ENCODE measurements around the gene EGLN3.
"Not testable (repeated sequence)": the region's sequence is repeated elsewhere in the genome, so short reads cannot be mapped to it uniquely, and the experiment has no call there.

EGLN3 gene

GRCh38 chr14:33934043-33934750, 16.7 kb downstream of the EGLN3 start:
- no peak for DNase-seq

- DNase-seq, result no peak
Observed at GRCh38 chr14:33933386-33933933, 17.4 kb downstream of the EGLN3 start.

DNA sequence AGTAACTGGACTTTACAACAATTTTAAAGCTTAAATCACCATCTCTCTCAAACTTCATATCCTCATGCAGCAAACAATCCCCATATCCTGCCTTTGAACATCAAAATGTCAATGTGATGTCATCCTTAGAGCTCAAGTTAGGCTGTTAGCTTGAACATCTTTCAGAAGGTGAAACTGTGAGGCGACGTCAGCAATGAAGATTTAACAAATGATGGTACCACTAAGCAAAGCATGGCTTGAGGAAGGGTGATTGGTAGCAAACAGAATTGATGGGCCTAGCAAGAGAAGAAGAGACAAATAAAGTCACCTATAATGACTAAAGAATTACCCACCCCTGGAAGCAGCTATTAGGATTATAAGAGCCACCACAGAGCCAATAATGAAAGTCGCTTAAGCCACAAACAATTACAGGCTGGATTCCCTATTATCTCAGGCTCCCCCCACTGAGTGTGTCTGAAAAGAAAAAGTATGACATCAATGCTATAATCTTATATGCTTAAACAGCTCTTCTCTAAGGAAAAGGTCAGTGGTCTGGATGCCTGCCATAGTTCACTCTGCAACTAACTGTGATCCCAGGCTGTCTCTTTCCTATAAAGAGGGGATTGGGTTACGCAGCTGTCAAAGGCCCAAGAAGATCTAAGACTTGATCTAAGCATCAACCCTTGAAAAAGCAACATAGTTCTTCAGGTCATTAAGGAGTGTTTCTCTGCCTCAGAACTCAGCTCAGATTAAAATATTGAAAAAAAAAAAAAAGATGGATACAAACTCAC, 18.1 kb downstream of the EGLN3 start:
- DNase-seq, result no peak

GRCh38 chr14:33932033-33932432, 18.8 kb downstream of the EGLN3 start:
- no peak for DNase-seq

- no peak for DNase-seq
Observed at GRCh38 chr14:33931461-33931860, 19.4 kb downstream of the EGLN3 start.

GRCh38 chr14:33930439-33930838, 20.4 kb downstream of the EGLN3 start:
- DNase-seq, result no peak

DNA sequence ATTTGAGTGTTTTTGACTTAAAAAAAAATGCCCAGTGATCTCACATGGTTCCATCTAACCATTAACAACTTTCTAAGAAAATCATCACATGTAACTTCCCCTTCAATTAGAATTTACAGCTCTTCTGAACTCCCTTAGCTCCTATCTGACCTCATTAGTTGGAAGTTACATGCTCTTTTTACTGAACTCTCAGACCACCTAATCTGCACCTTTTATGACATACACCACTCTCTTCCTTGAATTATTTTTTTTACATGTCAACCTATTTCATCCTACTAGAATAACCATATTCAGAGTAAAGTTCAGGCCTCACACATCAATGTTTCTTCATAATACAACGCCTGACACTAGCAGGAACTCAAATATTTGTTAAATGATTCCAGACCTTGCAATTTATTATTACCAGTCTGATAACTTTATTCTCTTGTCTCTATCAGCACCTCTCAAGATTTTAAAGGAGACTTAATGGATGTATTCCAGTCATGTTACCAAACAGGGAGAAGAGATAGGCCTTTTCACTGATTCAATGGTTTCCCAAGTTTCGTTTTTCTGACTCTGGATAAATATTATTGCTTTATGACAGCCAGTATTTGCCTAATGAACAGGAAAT, 21.0 kb downstream of the EGLN3 start:
- DNase-seq, result no peak

DNA sequence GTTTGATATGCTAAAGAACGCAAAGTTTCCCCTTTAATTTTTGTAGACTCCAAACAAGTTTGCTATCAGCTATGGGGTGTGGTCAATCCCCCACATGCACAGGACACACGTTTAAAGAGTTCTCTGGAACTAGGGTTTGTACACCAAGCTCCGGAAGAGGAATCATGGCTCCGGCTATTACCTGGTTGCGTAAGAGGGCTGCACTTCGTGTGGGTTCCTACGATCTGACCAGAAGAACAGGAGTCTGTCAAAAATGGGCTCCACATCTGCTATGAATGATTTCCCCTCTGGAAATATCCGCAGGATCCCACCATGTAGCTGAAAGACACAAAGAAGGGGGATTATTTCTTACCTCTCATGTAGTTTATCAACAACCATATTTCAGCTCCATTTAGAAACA, 22.0 kb downstream of the EGLN3 start:
- no peak for DNase-seq

DNA sequence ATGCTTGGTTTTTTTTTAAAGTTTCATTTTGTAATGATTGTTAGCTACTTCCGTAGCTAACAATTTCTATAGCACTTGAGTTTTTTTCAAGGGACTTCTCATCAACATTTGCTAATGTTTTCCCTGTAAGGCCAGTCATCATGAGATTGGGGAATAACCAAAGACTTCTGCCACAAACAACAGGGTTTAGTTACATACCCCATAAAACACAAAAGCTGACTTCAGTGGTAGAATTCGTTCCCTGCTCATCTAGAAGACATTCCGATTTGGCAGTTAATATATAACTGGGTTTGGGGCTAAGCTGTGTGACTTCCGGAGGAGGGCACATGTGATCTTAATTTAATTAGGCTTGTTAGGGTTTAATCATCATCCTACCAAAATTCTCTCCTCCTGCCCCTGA, 22.9 kb downstream of the EGLN3 start:
- DNase-seq, result no peak

DNA sequence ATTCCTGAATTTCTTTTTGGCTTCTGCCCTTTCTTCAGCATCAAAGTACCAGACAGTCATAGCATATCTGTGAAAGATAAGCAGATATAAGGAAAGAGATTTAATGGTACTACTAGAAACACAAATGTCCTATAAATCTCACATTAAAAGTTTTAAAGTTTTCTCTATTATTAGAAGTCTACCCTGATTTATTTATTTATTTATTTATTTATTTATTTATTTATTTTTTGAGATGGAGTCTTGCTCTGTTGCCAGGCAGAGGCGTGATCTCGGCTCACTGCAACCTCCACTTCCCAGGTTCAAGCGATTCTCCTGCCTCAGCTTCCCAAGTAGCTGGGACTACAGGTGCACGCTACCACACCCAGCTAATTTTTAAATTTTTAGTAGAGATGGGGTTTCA, 23.9 kb downstream of the EGLN3 start:
- DNase-seq, result not testable (repeated sequence)

- DNase-seq, result no peak
Observed at GRCh38 chr14:33925946-33926345, 24.9 kb downstream of the EGLN3 start.

DNA sequence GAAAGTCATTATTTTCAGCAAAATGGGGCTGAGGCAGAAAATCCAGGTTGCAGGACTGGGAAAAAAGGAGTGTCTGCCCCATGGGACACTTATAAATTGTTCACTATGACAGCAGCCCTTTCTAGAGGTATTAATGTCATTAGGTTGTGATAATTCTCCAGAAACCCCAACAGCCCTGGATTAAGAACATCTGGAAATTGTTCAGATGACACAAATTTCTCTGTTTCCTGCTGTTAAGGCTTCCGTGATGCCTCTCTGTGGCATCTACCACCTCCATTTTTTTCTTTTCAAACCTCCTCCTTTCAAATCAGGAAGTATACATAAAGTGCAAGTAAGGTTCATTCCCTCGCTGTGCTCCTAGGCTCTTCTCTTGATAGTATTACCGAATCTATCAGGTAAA, 25.6 kb downstream of the EGLN3 start:
- no peak for DNase-seq

- no peak for DNase-seq
Observed at GRCh38 chr14:33924566-33925100, 26.2 kb downstream of the EGLN3 start.

DNA sequence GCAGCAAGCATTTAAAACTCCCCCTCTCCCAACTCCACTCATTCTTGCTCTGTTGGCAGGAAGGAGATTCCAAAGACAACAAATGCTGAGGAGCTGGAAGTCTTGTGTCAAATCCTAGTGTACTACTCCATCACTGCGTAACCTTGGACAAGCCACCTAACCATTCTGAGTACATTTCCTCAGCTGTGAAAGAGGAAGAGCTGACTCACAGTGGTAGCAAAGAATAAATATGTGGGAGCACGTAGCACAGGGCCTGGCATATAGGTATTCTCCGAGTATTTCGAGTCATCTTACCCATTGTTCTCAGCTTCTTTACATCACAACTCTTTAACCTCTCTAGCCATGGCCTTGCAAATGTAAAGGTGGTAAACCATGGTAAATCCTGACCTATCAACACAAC, 28.7 kb downstream of the EGLN3 start:
- no peak for DNase-seq

GRCh38 chr14:33918256-33918655, 32.6 kb downstream of the EGLN3 start:
- no peak for DNase-seq

GRCh38 chr14:33917661-33918060, 33.2 kb downstream of the EGLN3 start:
- no peak for DNase-seq

- no peak for DNase-seq
Observed at GRCh38 chr14:33916663-33917565, 34.0 kb downstream of the EGLN3 start.

GRCh38 chr14:33915682-33916081, 35.2 kb downstream of the EGLN3 start:
- DNase-seq, result no peak

- no peak for DNase-seq
Observed at GRCh38 chr14:33914676-33915516, 36.0 kb downstream of the EGLN3 start.

DNA sequence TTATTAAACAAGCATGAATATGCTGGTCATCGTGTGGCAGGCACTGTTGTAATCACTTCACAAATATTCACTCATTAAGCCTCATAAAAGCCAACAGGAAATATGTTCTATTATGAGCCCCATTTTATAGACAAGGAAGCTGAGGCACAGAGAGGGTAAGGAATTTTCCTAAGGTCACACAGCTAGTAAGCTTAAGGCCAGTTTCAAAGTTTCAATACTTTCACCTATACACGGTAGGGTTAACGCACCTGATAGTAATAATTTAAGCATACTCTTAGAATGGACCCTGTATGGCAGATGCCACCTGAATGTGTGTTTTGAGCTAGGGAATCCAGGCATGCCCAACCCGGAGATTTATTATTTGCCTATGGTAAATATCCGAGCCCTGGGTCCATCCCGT, 39.8 kb downstream of the EGLN3 start:
- no peak for DNase-seq

- DNase-seq, result no peak
Observed at GRCh38 chr14:33910435-33910834, 40.4 kb downstream of the EGLN3 start.

All from CD4-positive, alpha-beta T cell treated with Interleukin-4 for 1 hour (primary cell).